Measurements from ENCODE around the gene DNAJC17.

DNA sequence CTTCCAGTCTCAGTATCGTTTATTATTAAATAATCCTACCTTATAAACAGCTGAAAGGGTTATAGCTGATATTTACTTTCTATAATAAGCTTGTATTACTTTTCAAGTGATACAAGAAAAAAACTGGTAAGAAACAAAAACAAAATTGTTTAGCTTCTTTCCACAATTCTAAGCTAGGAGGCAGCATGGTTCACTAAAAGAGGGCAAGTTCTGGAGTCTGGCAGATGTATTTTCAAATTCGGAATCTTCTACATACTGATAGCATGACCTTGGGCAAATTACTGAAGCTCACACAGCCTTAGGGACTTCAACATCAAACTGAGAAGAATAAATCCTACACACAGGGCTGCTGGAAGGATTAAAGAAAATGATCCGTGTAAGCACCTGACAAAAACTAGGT, 22.1 kb downstream of the DNAJC17 start:
- TF ChIP-seq POLR2A (IDR thresholded peaks at IDR 0.05) = no peak
- TF ChIP-seq CTCF (IDR thresholded peaks at IDR 0.05) = no peak
- TF ChIP-seq EP300 (IDR thresholded peaks at IDR 0.05) = no peak

Measured in gastroesophageal sphincter (tissue), 3 donors.